Gastroesophageal sphincter (tissue), 3 donors: ENCODE measurements around the gene TTC13.
A peak's percentile ranks its signal among the peaks of the same experiment; 100 is the strongest.

ENCODE experiments used
- CTCF ChIP-seq, 4 experiments: fragments of 200-600 bp in 2 of 4; fragments of 450-650 bp in 2 of 4; sonication (generic) in 1 of 4; IDR thresholded peaks; one replicate each; pipeline ENCODE4 v1.5.1; 2017 to 2019; ENCODE audit warnings: antibody characterized with exemption in 4 of 4, mild to moderate bottlenecking in 2 of 4, moderate library complexity in 2 of 4
- POLR2A ChIP-seq, 2 donors: fragments of 450-650 bp; IDR thresholded peaks; one replicate each; pipeline ENCODE4 v1.6.1; 2017; ENCODE audit warnings: antibody characterized with exemption in 2 of 2, mild to moderate bottlenecking in 2 of 2, moderate library complexity in 1 of 2
- POLR2AphosphoS5 ChIP-seq: sonication (generic); formaldehyde crosslinking; IDR thresholded peaks from one replicate; pipeline ENCODE4 v1.6.1; 2017; ENCODE audit warnings: antibody characterized with exemption

DNA sequence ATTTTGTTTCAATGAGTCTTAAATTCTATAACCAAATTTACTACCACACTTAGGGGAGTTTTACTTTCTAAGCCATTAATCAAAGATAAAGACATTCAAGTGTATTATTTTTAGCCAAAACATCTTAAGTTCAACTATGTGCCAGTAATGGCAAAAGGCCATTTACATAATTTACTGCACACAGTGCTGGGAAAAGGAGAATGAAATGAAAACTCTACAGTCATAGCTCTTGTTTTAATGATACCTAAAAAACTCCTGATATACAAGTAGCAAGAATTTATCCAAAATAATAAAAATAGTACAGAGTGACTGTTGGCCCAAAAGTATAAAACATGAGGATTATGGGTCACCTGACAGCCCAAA, 67.9 kb downstream of the TTC13 start:
- TF ChIP-seq CTCF (IDR thresholded peaks at IDR 0.05) (no peak), POLR2A (IDR thresholded peaks at IDR 0.05) (no peak), POLR2AphosphoS5 (peak; percentile 78)
